HG03064 (cell line): ENCODE measurements around the gene RIPK1.
A peak's percentile ranks its signal among the peaks of the same experiment; 100 is the strongest.
"Not testable (repeated sequence)": the region's sequence is repeated elsewhere in the genome, so short reads cannot be mapped to it uniquely, and the experiment has no call there.

Source experiments
- ATAC-seq: cut with Tn5 transposase; IDR thresholded peaks from one replicate; pipeline ENCODE4 v1.9.1; 2021; ENCODE audit warnings: low read depth; ENCODE audit not compliant: unreplicated experiment

RIPK1 gene

DNA sequence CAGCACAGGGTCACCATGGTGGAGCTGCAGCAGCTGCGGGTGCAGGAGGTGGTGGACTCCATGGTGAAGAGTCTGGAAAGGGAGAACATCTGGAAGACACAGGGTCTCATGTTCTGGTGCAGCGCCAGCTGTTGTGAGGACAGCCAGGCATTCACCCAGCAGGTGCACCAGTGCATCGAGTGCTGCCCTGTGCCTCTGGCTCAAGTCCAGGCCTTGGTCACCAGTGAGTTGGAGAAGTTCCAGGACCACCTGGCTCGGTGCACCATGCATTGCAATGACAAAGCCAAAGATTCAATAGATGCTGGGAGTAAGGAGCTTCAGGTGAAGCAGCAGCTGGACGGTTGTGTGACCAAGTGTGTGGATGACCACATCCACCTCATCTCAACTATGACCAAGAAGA lies 22.9 kb upstream of the RIPK1 start:
- ATAC-seq = no peak

DNA sequence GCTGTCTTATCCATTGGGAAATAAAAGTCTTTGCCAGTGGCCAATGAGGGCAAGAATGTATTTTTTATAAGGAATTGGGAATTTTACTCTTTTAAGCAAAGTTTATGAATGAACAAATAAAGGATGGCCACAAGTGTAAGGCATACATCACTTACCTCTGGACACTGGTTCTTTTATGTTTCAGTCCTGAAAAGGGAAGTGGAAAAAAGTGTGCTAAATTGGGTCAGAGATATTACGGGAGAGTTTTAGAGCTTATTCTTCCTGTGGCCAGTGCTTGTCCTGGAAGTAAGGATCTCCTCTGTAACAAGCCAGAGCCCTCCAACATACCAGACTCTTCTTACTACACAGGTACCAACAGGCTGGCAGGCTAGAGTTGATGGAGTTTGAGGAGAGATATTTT lies 22.5 kb upstream of the RIPK1 start:
- no peak for ATAC-seq

DNA sequence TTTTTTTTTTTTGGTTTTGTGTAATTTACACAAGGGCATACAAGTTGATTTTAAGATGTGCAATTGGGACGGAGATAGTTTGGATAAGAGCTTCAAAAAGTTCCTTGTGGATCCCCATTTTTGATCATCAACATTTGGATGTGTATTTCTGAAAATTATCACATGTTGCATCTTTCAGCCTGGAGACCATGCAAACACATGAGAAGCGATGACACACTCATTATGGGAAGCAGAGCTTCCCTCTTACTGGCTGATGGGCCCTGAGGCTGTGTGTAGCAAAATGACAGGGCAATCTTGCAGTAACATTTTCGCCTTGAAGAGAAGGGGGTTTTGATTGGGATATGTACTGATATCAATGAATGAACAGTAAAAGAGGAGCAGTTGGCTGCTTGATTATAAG lies 22.0 kb upstream of the RIPK1 start:
- ATAC-seq = no peak

DNA sequence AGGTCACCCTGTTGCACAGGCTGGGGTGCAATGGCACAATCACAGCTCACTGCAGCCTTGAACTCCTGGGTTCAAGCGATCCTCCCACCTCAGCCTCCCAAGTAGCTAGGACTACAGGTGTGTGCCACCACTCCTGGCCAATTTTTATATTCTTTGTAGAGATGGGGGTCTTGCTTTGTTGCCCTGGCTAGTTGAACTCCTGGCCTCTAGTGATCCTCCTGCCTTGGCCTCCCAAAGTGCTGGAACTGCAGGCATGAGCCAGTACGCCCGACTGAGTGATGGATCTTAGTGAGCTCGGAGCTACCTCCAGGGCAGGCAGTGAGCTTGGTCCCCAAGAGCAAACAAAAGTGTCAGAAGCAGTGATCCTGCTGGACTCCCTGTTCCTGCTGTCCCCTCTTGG lies 20.3 kb upstream of the RIPK1 start:
- ATAC-seq = not testable (repeated sequence)

DNA sequence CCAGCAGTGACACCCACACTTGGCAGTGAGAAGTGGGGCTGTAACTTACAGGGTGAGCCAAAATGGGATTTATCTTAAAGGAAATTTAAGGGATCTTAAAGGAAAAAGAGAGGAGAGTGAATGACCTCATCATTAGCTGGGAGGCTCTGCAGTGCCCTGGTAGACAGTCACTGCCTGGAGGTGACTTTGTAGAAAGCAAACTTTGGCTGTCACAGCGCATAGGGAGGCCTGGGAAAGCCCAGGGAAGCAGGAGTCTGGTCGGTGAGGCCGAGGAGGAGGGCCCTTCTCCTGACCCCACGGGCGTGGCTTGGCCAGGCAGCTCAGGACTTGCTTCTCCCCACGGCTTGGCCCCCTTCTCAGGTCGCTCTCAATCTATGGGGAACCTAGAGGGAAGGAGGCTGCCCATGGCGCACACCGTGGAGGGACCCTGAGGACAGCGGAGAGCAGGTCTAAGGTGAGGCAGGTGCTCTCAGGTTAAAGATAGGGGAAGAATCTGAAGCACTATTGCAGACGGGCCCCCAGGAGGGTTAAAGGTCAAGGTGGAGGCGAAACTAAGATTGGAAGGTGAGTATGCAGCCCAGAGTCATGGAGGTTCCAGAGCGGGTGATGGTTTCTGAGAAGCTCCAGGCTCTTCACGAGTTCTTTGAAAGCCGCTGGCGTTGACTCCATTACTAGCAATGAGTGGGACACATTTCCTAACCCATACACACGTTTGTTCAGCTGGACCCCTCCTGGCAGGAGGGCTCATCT lies 15.6 kb upstream of the RIPK1 start:
- ATAC-seq = no peak

DNA sequence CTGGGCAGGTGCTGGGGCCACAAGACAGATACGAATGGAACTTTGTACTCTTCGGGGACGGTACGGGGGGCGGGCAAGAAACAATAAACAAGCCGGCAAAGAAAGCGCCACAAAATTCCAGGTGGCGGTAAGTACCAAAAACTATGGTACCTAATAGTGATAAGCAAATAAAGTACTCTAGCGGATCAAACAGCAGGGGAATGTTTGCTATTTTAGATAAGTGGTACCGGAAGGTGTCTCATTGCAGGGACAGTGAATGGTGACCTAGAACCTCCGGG lies 15.1 kb upstream of the RIPK1 start:
- no peak for ATAC-seq

GRCh38 chr6:3054229-3055157 lies 13.8 kb upstream of the RIPK1 start:
- ATAC-seq = not testable (repeated sequence)

DNA sequence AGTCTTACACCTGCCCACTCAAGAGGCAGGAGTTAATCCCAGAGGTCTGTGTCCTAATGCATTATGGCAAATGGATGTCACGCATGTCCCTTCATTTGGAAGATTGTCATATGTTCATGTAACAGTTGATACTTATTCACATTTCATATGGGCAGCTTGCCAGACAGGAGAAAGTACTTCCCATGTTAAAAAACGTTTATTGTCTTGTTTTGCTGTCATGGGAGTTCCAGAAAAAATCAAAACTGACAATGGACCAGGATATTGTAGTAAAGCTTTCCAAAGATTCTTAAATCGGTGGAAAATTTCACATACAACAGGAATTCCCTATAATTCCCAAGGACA lies 13.2 kb upstream of the RIPK1 start:
- not testable (repeated sequence) for ATAC-seq

GRCh38 chr6:3057063-3057770 lies 11.1 kb upstream of the RIPK1 start:
- no peak for ATAC-seq

- no peak for ATAC-seq
Measured at GRCh38 chr6:3058957-3059356, 9.3 kb upstream of the RIPK1 start.

- ATAC-seq = not testable (repeated sequence)
Measured at GRCh38 chr6:3060092-3060491, 8.2 kb upstream of the RIPK1 start.

- ATAC-seq = no peak
Measured at GRCh38 chr6:3061501-3061941, 6.8 kb upstream of the RIPK1 start.

GRCh38 chr6:3063340-3063732 lies 5.0 kb upstream of the RIPK1 start:
- not testable (repeated sequence) for ATAC-seq

DNA sequence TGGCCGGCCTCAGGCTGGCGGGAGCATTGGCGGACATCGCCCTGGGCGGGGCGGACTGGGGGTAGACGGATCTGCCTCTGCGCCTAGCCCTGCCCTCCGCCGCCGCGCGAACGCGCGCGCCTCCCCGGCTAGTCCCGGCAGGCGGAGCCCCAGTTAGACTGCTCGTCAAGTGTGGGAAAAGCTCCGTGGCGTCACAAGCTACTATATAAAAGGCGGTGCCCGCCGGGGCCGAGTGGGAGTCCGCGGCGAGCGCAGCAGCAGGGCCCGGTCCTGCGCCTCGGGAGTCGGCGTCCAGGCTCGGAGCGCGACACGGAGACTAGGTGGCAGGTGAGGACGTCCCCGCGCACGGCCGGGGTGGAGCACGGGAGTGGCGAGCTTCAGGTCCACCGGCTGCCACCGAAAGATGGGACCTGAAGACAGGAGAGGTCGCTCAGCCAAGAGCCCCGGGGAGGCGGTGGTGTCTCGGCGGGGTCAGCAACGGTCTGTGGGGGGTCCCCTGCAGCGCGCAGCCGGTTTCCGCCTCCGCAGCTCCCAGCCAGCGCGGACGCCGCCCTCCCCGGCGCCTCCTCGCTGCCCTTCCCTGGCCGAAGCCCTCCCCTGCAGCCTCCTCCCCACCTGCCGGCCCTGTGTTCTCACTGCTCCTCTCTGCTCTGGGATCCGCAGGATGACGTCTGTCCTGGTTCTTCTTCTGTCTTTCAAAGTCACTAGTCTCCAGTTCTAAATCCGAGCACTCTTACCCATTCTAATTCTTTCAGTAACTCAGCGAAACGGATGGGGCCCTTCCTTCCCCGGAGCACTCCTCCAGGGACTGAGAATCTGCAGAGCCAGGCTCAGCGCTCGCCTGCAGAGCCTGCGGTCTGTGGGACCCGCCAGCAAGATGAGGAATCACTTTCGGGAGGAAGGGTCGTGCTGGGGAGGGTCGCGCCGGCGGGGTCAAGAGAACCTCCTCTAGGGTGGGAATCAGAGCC lies 4.3 kb upstream of the RIPK1 start:
- ATAC-seq = peak; percentile 72

DNA sequence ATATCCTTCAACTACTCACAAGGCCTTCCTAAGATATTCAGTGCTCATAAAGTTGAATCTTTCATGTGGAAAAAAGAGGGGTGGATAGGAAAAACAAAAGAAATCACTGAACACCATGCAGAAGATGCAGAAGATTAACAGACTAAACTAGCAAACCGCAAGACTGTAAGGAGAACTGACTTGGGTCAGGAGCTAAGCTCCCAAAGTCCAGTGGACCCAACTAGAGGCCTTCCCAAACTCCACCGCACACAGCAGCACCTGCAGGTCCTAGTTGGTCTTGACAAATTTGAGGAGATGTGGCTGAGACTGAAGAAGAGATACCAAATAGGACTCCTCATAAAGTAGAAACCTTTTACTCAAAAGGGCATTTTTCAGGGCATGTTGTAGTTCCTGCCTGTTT lies 3.3 kb downstream of the RIPK1 start:
- no peak for ATAC-seq

DNA sequence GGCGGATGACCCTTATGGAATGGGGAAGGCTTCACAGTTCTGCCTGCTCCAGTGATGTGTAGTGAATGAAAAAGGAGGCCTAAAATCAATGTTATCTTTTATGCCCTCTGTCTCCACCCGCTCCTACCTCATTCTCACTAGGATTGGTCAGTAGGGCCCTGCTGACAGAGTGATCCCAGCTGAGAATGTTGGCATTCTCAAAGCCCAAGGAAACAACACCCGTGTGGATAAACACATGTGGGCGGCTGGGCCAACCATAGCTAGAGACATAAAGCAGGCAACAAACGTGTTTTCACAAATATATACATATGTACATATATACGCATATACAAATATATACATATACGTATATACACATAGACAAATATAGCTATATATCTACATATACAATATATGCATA lies 4.5 kb downstream of the RIPK1 start:
- ATAC-seq = no peak

GRCh38 chr6:3073382-3073781 lies 5.1 kb downstream of the RIPK1 start:
- ATAC-seq = no peak

DNA sequence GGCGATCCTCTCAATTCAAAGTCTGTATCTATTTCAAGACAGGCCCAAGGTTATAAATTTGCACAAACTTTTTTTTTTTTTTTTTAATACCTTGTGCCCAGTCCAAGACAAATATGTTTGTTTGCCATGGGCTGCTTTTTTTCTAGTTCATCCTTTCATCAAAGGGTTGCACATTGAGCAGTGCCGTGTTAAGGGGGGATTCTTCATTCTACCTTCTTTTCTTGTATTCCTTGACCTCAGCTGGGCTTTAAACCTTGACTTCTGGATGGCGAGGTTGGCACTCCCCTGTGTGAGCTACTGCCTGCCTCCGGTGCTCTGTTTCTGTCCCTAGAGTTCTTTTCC lies 7.4 kb downstream of the RIPK1 start:
- no peak for ATAC-seq

- no peak for ATAC-seq
Measured at GRCh38 chr6:3076320-3076719, 8.0 kb downstream of the RIPK1 start.

DNA sequence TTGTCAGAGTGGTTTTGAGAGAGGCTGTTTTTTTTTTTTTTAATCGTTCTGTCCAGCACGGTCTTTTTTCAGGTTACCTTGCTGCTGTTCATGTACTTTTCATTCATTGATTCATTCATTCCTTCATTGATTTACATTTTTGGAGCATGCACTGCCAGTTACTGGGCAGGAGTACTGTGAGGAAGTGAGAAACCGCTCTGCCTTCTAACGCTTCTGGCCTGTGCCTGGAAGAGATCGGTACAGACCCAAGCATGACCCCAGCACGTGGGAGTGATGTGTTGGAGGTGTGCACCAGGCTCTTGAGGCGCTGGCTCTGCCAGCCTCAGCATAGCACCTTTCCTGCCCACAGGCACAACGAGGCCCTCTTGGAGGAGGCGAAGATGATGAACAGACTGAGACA lies 9.1 kb downstream of the RIPK1 start:
- ATAC-seq = no peak
